Mesothelial cell of epicardium (in vitro differentiated cells): ENCODE data around the gene AIF1. TPM values are rescaled to one million over a fixed set of nuclear protein-coding genes. Genes with fewer than 3 reads are reported as not detected.

Experiments used
- DNase-seq, 2 experiments: peaks; one replicate each; pipeline ENCODE4 v3.0.0; 2021; ENCODE audit warnings: low spot score in 2 of 2; ENCODE audit not compliant: unreplicated experiment in 2 of 2
- H3K27ac Mint-ChIP-seq: 2 replicates; pipeline ENCODE4 v1.8.0; 2021; ENCODE audit warnings: mixed read lengths
- H3K27me3 Mint-ChIP-seq: 2 replicates; pipeline ENCODE4 v1.8.0; 2021; ENCODE audit warnings: low read depth, mixed read lengths
- H3K36me3 Mint-ChIP-seq: 2 replicates; pipeline ENCODE4 v1.8.0; 2021; ENCODE audit warnings: mixed read lengths
- H3K4me1 Mint-ChIP-seq: 2 replicates; pipeline ENCODE4 v1.8.0; 2021; ENCODE audit warnings: mixed read lengths
- H3K4me3 Mint-ChIP-seq: 2 replicates; pipeline ENCODE4 v1.8.0; 2021; ENCODE audit warnings: mild to moderate bottlenecking, moderate library complexity, mixed read lengths
- H3K9me3 Mint-ChIP-seq: 2 replicates; pipeline ENCODE4 v1.8.0; 2021; ENCODE audit warnings: mixed read lengths
- total RNA-seq: library from RNA; stranded (reverse); gene quantifications from 3 replicates; pipeline ENCODE4 v1.2.1, GENCODE V29; 2021
- TF ChIP-seq, protein P1 (sequence below): fragments of 200-600 bp; sonication (generic); IDR thresholded peaks from one replicate; pipeline ENCODE4 v1.5.0; 2021; ENCODE audit warnings: antibody characterized with exemption; ENCODE audit not compliant: unreplicated experiment

AIF1 gene
- total RNA-seq, 1 donor from 2014 or later = 6.0 TPM

DNA sequence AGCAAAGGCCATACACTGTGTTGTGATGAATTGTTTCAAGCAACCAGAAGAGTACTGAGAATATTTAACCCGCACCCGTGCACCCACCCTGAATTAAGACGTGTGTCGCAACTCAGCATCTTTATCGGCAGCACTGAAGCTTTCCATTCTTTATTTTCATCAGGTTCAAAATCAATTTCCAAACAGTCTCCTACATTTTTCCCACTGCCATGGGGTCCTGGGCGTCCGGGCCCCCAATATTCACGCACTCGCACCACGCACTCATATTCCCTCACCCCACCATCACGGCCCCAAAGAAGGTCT is 34.6 kb upstream of the AIF1 start:
- Mint-ChIP-seq H3K36me3 (no peaks in the 10 kb centered on the region), H3K27me3 (peaks cover 2% of the 10 kb centered on the region), H3K4me1 (peaks cover 15% of the 10 kb centered on the region), H3K4me3 (peak overlapping the region; percentile 86), H3K27ac (no peak overlapping the region), H3K9me3 (no peaks in the 10 kb centered on the region)
- TF ChIP-seq, protein P1, sequence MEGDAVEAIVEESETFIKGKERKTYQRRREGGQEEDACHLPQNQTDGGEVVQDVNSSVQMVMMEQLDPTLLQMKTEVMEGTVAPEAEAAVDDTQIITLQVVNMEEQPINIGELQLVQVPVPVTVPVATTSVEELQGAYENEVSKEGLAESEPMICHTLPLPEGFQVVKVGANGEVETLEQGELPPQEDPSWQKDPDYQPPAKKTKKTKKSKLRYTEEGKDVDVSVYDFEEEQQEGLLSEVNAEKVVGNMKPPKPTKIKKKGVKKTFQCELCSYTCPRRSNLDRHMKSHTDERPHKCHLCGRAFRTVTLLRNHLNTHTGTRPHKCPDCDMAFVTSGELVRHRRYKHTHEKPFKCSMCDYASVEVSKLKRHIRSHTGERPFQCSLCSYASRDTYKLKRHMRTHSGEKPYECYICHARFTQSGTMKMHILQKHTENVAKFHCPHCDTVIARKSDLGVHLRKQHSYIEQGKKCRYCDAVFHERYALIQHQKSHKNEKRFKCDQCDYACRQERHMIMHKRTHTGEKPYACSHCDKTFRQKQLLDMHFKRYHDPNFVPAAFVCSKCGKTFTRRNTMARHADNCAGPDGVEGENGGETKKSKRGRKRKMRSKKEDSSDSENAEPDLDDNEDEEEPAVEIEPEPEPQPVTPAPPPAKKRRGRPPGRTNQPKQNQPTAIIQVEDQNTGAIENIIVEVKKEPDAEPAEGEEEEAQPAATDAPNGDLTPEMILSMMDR = no peak
- DNase-seq = no peak

DNA sequence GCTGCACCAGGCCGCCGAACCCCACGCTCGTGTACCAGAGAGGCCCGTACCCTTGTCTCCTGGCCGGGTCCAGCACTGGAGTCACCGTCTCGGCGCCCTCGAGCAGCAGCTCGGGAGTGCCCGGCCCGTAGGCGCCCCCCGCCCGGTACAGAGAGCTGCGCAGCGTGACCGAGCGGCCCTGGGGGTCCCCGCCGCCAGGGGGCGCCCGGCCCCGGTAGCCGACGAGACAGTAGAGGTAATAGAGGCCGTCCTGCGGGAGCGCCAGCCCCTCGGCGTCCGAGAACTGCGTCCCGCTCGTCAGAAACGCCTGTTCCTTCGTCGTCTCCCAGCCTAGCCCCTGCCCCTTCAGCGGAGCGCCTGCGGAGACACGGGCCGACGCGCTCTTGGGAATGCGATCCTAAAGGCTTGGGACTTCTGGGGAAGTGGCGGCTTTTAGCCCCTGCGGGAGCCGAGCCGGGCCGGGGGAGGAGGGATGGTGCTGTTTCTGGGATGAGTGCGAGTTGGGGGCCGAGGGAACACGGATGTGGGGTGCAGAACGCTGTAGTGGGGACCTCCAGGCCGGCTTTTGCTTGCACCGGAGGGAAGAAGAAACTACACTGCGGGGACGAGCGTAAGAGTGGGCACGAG is 34.1 kb upstream of the AIF1 start:
- Mint-ChIP-seq H3K27me3 (peaks cover 2% of the 10 kb centered on the region), H3K9me3 (no peaks in the 10 kb centered on the region), H3K36me3 (no peaks in the 10 kb centered on the region), H3K4me3 (peak overlapping the region; percentile 86), H3K27ac (peak overlapping the region; percentile 87), H3K4me1 (peaks cover 10% of the 10 kb centered on the region)
- TF ChIP-seq, protein P1 = peak; percentile 100
- peak; percentile 89 to 95 for DNase-seq

DNA sequence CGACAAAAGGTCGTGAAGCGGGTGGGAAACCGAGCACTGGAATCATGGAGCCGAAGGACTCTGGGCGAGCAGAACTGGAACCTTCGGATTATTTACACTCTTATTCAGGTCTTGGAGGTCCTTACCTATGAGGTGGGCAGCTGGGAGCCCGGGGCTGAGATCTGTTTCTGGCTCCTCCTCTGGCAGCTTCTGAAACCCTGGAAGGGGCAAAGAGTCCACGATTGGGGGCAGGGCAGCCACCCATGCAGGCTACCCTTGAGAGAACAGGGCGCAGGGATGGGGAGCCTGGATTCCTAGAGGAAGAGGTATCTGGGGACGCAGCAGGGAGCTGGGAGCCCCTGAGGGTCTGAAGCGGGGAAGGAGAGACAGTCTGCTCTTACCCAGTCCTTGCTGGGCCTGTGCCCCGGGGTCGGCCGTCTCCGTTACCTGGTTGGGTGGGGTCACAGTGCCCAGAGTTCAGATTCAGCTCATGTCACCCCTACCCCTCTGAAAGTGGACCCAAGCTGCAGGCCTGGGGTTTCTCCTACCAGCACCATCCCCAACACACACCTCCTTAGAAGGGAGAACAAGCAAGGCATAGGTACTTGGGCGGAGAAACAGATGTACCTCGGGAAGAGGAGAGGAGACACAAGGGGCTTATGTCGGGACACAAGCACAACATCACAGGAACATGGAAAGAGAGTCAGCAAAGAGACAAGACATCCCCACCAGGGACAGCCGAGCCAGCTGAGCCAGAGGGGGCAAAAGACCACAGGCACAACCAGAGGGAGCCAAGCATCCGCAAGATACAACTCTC is 33.4 kb upstream of the AIF1 start:
- no peak for DNase-seq
- peaks cover 2% of the 10 kb centered on the region for H3K27me3 Mint-ChIP-seq
- H3K9me3 Mint-ChIP-seq = no peaks in the 10 kb centered on the region
- H3K4me3 Mint-ChIP-seq = peak overlapping the region; percentile 86
- peaks cover 10% of the 10 kb centered on the region for H3K4me1 Mint-ChIP-seq
- H3K27ac Mint-ChIP-seq = peak overlapping the region; percentile 87
- TF ChIP-seq, protein P1 = no peak
- no peaks in the 10 kb centered on the region for H3K36me3 Mint-ChIP-seq

DNA sequence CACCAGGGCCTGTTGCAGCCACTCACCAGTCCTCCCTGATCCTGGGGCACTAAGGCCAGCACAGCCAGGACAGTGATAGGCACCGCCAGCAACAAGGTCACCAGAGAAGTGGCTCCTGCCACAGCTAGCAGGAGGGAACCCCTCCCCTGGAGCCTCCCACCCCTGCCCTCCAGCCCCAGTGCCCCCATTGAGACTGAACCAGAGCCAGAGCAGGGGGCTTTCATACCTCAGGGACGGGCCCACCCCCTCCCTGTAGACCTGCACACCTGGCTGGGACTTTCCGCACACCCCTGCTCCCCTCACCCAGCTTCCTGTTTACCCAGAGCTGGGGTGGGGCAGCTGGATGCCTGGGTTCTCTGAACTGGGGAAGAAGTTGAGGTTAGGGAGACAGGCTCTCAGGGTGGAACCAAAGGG is 32.8 kb upstream of the AIF1 start, which contains the start of gene LTB:
LTB (minus strand) TSS at position 195 of the 414 bp plus-strand sequence; CDS start at position 188, 7 bp downstream.
- DNase-seq = no peak
- H3K27ac Mint-ChIP-seq = peak within 1 kb of the TSS; percentile 87
- peak within 1 kb of the TSS; percentile 86 for H3K4me3 Mint-ChIP-seq
- H3K36me3 Mint-ChIP-seq = no peaks in the 10 kb centered on the region
- TF ChIP-seq, protein P1 = no peak
- H3K27me3 Mint-ChIP-seq = peaks cover 4% of the 10 kb centered on the region
- peaks cover 10% of the 10 kb centered on the region for H3K4me1 Mint-ChIP-seq
- no peaks in the 10 kb centered on the region for H3K9me3 Mint-ChIP-seq

DNA sequence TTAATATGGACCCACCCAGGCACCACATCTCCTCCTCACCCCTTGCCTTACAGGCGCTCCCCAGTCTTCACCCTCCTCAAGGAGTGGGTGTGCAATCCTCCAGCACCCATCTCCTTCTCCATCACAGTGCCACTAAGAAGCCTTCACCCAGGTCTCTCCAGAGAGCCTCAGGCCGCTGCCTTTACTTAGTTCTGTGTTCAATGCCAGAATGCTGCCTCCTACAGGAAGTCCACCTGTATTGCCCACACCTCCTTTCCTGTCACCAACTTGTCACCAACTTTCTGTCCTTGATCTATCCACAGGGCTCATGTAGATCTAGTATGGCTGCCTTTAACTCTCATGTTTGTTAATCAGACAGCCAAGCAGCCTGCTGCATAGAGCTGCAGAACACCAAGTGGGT is 29.5 kb upstream of the AIF1 start:
- DNase-seq = no peak
- no peak overlapping the region for H3K27ac Mint-ChIP-seq
- H3K4me1 Mint-ChIP-seq = peaks cover 10% of the 10 kb centered on the region
- no peak overlapping the region for H3K4me3 Mint-ChIP-seq
- H3K36me3 Mint-ChIP-seq = no peaks in the 10 kb centered on the region
- TF ChIP-seq, protein P1 = peak; percentile 43
- no peaks in the 10 kb centered on the region for H3K9me3 Mint-ChIP-seq
- H3K27me3 Mint-ChIP-seq = peaks cover 10% of the 10 kb centered on the region
